HG02571 (cell line): ENCODE results near the gene BMP4.

Experiments used
- ATAC-seq: cut with Tn5 transposase; IDR thresholded peaks from one replicate; pipeline ENCODE4 v1.9.1; 2021; ENCODE audit warnings: mild to moderate bottlenecking, moderate library complexity; ENCODE audit not compliant: unreplicated experiment

Gene BMP4

DNA sequence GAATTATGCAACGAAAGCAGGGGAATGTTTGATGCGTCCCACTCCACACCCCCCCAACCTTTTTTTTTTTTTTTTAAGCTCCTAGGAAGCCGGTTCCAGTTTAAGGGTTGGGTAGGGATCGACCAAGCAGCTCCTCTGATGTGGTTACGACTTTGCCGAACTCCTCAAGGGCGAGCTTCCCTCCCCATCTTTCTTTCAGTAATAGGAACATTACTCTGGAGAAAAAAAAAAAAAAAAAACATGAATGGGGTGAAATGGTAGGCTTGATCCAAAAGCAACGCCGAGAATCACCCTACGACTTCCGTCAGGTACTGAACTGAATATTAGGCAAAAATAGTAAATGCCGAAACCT lies 9.6 kb downstream of the BMP4 start:
- no peak for ATAC-seq

DNA sequence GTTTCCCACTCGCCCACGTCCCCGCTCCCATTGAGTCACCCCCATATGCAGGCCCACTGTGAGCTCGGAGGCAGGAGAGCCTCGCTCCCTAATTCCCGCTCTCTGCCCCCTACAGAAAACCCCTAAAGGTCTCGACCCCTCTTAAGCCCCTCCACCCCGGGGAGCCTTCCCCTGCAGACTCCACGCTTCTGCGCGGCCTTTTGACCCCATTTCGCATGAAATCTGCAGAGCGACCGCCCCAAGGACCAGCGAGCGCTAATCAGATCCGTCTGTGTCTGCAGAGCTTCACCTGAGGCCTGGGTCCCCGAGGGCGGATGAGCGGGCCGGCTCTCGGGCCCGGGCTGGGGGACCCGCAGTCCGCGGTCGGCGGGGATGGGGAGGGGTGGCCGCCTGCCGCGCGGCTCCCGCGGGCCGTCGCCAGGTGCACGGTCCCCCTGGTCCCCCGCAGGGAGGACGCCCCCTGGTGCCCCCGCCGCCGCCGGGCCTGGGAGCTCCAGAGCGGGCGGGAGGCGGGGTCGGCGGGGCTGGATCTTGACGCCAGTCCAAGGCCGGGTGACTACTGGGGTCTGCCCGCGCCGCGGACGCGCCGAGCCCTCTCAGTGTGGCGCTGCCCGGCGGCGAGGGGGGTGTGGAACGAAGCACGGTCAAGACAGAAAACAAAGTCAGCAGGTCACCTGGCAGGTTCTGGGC lies 10.1 kb downstream of the BMP4 start:
- ATAC-seq, result no peak

DNA sequence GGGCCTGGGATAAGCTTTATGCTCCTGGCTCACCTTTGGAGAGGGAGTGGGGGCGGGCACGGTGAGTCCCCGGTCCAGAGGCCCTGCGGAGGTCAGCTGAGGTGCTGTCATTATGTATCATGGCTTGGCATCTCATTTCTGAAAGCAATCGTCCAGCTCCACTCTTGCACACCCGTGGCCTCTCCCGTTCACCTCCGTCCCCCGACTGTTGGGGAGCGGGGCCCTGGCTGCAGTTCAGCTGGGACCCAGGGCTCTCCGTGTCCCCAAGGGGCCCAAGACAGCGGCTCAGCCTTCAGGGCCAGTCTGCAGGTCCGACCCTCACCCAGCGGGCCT lies 10.6 kb downstream of the BMP4 start:
- no peak for ATAC-seq

DNA sequence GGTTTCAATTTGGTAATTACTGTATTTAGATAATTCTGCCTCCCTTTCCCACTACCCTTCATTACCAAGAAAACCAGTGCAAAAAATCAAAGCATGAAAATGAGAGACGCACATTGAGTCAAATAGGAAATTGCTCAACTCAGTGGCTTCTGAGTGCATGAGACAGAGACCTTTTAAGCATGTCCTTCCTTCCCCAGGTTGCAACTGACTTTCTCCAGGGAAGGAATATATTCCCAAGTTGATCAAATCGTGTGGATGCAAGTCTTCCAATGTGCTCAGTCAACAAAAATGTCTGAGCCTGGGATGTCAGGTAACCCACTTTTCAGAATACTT lies 12.9 kb downstream of the BMP4 start:
- no peak for ATAC-seq

DNA sequence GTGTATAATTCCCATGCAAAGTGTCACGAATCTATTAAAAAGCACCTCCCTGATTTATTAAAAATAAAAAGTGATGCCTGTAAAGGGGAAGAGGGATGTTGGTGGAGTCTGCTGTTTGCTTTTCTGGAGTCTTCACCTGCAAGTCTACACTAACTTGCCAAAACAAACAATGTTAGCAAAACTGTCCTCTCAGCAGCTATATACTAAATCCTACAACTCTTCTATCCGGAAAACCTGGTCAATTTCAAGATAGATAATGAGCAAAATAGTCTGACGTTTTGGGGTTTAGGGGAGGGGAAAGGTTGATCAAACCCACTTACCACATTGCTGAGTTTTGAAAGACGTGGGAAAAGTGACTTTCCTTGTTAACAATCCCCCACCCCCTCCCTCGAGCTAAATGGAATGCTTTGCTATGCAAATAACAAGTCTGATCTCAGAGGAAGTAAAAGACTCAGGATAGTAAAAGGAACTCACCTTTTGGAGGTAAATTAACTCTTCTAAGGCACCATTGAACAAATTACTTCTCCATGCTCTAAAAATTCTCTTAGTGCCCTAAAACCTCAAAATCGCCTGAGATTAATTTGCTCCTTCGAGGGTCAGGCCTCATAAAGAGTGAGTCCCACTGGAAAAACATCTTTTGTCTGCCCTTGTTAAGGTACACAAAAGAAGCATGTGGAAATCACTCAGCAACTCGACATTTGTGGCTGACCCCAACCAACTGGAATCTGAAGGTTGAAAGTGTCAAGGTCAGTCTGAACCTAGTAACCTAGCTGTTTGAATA lies 13.5 kb downstream of the BMP4 start:
- no peak for ATAC-seq

DNA sequence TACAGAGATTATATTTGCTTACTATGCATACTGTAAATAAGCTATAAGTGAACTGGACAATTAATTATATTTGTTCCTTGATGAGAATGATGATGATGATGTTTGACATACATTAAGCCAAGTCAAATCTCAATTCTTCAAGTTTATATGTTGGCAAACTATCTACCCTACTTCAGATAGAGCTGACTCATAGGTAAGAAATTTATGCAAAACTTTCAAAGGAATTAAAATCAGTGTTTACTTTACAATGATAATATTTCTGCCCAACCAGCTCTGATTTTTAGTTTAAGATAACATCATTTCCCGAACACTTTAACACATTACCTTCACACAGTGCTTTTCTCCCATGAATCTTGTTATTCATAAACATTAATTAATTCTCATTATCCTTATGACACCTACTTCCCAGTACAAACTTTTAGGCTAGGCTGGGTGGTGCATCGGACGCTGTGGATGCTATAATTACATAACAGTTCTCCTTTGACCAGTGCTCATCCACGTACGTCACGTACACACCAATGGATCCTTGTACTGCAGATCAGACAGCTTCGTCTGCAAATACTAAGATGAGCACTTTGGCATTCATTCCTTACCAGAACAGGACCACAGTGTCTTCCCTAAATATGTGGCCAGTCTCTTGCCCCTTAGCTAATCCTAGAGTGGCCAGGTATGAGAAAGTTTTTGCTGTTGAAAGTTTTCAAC lies 18.3 kb downstream of the BMP4 start:
- ATAC-seq, result no peak

DNA sequence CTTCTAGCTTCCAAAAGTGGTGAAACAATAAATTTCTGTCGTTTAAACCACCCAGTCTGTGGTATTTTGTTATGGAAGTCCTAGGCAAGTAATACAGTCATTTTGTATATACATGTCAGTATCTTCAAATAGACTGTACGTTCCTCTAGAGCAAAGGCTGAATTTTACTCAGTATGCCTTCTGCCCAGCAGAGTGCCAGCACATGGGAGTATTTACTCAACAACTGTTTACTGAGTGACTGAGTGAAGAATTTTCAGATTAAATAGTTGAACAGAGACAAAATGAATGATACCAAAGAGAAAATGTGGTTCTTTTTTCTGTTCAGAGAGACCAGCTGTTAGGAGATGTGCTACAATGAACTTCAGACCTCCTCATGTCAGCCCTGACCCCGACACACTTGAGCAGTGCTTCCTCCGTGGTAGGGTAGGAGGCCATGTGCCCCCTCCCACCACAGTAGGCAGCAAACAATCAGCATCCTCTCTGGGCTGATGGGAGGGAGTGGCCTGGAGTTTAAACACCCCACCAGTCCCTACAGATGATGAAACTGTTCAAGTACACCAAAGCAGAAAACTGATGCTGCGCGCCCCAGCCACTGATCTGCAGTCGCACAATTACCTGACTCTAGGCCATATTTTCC lies 21.7 kb downstream of the BMP4 start:
- no peak for ATAC-seq

DNA sequence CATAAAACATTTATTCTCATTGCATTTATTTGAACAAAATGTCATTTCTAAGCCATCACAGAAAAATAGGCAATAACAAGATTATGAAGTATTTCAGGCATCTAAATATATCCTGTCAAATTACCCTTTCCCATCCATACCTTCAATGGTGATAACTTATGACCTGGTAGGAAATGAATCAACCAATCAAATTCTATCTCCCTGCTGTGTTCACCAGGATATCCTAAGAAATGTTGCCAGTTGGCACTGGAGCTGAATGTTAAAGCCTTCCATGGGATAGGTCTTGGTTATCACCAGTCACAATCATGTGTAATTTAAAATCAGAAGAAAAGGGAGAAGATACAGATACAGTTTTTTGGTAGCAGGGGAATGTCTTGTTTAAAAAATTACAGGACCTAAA lies 23.7 kb downstream of the BMP4 start:
- no peak for ATAC-seq

DNA sequence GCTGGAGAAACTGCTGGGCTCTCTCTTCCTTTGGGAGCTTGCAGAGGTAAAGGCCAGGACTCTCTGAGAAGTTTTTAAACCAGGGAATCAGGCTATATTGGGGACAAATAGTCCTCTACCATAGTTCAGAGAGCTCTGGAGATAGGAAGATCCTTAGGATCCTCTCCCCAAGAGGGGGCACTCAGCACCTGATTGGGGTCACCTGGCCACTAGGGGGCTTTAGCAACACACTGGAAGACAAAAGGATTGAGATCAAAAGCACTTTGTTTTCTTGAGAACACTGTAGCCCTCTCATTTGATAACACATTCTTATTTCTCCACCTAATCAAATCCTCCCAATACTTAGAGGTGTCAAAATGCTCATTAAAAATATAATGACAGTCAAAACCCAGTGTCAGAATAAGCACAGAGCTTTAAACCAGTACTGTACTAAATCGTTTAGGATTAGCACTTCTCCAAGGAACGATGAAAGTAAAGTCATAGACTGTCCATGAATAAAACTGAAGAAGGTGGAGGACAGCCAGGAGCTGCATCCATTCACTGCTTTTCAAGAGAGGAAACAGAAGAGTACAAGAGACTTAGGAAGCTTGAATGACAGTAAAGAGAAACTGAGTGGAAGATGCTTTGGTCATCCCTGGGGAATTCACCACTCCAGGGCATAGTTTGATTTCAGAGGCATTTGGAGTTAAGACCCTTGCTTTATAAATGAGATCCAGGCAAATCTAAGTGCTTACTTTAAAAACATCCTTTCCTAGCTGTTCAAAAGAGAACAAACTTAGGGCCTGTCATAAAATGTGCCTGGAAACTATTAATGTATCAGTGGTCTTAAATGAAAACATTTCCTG lies 26.5 kb downstream of the BMP4 start:
- no peak for ATAC-seq

DNA sequence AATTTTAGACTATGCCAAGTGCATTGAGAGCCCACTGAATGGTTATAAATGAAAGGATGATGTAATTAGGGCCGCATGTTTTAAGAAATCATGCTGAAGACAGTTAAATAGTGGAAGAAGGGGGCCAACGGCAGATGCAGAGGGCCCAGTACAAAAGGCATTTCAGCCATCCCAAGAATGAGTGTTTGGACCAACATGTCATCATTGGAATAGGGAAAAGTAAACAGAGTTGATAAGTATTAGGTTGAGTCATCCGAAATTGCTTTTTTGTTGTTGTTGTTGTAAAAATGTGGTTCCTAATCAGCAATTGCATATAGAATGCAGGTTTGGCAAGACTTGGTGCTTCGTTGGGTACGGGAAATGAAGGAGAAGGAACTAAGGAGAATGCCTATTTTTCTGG lies 29.5 kb downstream of the BMP4 start:
- ATAC-seq, result no peak

DNA sequence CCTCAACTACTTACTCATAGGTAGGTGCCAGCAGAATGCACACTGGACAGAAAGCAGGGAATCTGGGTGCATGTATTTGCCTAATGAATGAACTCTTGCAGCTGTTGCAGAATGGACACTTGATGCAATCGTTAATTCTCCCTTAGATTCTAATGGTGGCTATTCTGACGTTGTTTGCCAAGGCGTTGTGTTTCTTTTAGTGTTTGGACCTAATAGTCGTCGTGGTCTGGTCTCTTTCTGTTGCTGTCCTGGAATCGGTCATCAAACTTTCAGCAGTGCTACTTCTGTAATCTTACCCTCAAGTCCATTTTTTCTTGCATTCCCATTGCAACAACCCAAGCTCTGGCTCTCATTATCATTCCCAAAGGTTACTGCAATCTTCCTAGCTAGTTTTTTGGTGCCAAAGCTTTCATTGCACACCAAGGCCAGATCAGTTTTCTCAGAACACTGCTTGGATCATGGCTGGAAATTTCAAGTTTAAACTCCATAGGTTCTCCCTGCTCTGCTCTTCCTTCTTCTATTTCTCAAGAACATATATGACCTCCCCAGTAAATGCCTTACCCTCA lies 31.3 kb downstream of the BMP4 start:
- ATAC-seq, result no peak

DNA sequence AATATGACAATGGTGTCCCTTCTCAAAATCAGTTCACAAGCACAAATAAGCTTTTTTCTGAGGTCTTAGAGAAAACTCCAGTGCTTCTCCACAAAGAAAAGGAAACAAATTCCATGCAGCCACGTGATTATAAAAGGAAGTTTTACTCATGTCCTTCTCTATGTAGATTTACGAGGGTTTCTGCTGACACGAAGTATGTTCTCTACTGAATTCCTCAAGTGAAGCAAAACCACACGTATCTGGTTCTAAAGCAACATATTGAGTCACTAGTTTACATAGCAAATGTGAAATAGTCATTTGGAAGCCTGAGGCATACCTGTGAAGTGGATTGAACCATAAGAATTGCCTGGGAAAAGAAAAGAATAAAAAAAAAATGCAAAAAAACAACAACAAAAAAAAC lies 31.9 kb downstream of the BMP4 start:
- ATAC-seq, result no peak

DNA sequence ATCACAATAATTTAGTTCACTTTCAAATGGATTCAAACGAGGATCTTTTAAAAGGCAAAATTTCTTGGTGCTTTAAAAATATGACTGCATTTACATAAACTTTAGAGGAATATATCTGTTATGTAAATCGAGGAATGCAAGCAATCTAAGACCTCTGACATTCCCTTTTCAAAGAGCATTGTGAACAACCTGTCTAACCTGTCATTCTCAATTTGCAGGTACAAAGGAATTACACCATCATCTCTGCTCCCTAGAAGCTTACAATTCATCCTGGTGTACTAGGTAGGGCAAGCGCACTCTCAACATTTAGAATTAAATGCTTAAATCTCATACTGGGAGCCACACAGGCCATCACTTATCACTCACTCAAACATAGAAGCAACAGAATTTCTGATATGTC lies 35.6 kb downstream of the BMP4 start:
- no peak for ATAC-seq

DNA sequence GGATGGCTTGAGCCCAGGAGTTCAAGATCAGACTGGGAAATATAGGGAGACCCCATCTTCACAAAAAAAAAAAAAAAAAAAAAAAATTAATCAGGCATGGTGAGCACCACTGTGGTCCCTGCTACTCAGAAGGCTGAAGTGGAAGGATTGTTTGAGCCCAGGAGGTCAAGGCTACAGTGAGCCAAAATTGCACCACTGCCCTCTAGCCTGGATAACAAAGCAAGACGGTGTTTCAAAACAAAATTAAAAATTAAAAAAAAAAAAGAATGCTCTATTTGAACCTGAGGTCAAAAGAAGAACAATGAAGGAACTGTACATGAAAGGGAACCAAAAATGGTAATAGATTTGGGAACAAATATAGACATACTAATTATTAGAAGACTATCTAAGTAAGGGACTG lies 40.4 kb downstream of the BMP4 start:
- no peak for ATAC-seq

DNA sequence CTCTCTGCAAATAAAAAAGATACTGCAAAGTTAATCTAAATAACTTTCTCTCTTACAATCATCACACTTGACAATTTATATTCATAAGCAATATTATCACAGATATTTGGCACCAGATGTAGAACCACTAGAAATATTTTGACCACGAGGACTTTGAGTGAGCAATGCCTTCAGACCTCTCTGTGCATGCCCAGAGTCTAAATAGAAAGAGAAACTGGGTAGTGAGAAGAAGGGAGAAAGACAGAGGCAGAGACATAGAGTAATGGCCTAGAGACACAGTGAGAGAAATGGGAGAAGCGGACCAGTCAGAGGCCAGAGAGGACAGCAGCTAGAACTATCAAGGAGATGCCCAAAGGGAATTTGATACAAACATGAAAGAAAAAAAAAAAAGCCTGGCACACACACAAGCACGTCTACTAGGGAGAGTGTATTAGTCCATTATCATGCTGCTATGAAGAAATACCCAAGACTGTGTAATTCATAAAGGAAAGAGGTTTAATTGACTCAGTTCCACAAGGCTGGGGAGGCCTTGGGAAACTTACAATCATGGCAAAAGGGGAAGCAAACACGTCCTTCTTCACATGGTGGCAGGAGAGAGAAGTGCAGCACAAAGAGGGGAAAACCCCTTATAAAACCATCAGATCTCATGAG lies 41.1 kb downstream of the BMP4 start:
- no peak for ATAC-seq

DNA sequence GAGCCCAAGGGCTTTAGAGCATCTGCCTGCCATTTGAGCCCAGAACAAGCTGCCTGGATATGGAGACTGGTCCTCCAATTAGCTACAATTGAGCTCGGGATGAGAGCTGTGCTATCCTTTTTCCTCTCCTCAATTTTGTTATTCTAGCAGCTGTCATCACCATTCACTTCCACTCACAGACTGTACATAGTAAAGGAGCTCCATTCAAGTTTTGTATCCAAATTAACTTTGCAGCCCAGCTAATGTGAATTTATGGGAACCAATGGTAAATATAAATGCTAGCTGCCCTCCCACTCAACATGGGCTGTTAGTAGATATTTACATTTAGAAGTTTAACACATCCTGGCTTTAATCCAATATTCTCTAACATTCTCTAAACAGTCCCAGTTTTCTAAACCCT lies 44.6 kb downstream of the BMP4 start:
- no peak for ATAC-seq

DNA sequence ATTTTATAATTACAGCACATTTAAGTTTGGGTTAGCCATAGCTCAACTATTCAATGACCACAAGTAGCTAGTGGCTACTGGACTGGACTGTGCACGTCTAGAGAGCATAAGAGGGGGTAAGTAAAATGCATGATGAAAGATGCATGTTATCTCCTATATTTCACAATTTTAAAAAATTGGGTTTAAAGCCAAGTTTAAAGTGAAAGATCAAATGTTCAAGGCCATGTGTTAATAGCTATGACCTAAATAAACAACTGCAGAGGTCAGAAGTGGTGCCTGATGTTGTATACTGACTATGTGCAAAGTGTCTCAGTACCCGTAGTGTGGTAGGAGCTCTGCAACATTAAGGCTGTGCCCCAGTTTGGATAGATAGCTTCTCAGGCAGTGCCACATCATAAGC lies 48.2 kb downstream of the BMP4 start:
- ATAC-seq, result no peak

DNA sequence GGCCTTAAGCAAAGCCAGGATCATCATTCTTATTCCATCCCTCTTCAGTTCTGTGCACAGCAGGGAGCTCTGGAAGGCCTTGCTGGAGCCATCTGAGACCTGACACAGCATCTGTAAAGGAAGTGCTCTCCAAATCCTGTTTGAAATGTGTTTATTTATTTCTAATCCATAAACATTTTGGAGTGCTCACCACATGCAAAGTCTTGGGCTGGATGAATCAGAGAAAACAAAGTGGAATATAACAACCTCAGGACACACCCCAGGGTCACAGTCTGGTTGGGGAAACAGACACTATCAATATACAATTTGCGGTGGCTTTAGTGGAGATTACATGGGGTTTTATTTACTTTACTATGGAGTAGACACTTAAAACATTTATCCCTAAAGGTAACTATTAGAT lies 54.3 kb downstream of the BMP4 start:
- ATAC-seq, result no peak

DNA sequence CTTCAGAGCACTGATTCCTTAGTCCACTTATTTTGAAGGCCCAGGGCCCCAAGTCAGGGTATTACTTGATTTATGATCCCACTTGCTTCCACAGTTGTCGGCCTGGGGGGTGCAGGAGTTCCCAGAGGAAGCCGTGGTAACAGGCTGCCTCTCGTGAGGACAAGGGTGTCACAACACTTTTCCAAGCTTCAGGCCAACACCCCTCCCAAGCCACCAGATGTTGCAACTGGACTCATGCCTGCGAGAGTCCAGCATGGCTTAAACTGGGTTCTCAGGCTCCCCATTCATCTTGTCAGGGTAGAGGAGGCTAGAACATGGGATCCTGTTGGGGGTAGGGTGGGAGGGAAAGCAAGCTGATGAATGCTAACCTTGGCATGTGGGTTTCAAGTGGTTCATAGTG lies 56.1 kb downstream of the BMP4 start:
- ATAC-seq, result no peak
